Testis (tissue), 3 donors: ENCODE results near the gene AGBL4. TPM values are rescaled to one million over a fixed set of nuclear protein-coding genes. Genes with fewer than 3 reads are reported as not detected.

Experiments used
- DNase-seq: peaks from one replicate; pipeline ENCODE4 v3.0.0-alpha.2; 2019
- H3K27ac ChIP-seq, 2 donors: fragments of 200-600 bp; sonication (generic); one replicate each; pipeline ENCODE4 v1.5.1; 2019
- H3K27me3 ChIP-seq: fragments of 200-600 bp; sonication (generic); one replicate; pipeline ENCODE4 v1.5.1; 2019
- H3K36me3 ChIP-seq: fragments of 200-600 bp; sonication (generic); one replicate; pipeline ENCODE4 v1.5.1; 2017; ENCODE audit warnings: low read depth; ENCODE audit errors: missing control alignments
- H3K4me1 ChIP-seq: fragments of 200-600 bp; sonication (generic); one replicate; pipeline ENCODE4 v1.5.1; 2019
- H3K4me3 ChIP-seq, 2 donors: fragments of 200-600 bp; sonication (generic); one replicate each; pipeline ENCODE4 v1.5.1; 2017 to 2019
- H3K9me3 ChIP-seq: fragments of 200-600 bp; sonication (generic); one replicate; pipeline ENCODE4 v1.5.1; 2017
- POLR2A ChIP-seq: fragments of 450-650 bp; IDR thresholded peaks from one replicate; pipeline ENCODE4 v1.6.1; 2017; ENCODE audit warnings: antibody characterized with exemption, mild to moderate bottlenecking, moderate library complexity
- WGBS, 2 donors: methylation state at CpG; one replicate each; pipeline ENCODE4 v1.1.5; 2018; 5-methylcytosine and 5-hydroxymethylcytosine counted together
- intact Hi-C: fragments of 100-400 bp; cut with DNase I; formaldehyde crosslinking; loops from one replicate; pipeline ENCODE4 v1.15.1; 2023; ENCODE audit warnings: low total_unique reads
- polyA plus RNA-seq: library from polyadenylated mRNA; stranded (reverse); fragments of 350-450 nt; fragmentation: Illumina TruSeq; extraction: RNeasy Lipid Tissue Mini Kit (QIAGEN cat#74804); gene quantifications from one replicate; pipeline ENCODE4 v1.2.3, GENCODE V29; 2014; ENCODE audit warnings: low read depth, low replicate concordance; ENCODE audit not compliant: insufficient read depth
- total RNA-seq, 2 donors: library from RNA; depleted of rRNA; stranded (reverse); fragments of >200 nt; gene quantifications; one replicate each; pipeline ENCODE4 v1.2.3, GENCODE V29; 2016
- TF ChIP-seq, protein P1 (sequence below), 3 experiments: fragments of 450-650 bp in 2 of 3; fragments of 200-600 bp in 1 of 3; sonication (generic) in 1 of 3; IDR thresholded peaks; one replicate each; pipeline ENCODE4 v1.5.1; 2016 to 2019; ENCODE audit warnings: antibody characterized with exemption in 3 of 3, mild to moderate bottlenecking in 2 of 3, moderate library complexity in 1 of 3

The AGBL4 gene
- total and polyA plus RNA-seq, 3 donors from 2014 or later: 3.3 to 6.9 (median 5.8) TPM

DNA sequence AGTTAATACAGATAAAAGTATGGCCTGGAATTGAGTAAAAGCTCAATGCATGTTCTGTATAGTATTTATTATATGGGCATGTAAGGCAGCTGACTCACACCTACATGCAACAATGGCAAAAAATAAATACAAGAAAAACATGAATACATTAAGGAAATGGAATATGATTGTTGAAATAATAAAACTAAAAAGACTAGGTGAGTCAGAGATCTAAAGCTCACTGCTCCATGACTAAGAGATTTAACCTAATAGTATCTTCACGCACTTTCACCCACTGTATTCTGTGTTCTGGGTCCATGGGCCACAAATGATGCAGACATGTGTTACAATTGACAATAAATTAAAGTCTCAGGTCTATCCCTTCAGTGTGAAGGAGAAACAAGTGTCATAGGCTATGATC is 607.0 kb downstream of the AGBL4 start:
- no peaks in the 10 kb centered on the region for H3K36me3 ChIP-seq
- WGBS, 2 donors: 88 to 93% methylated on average over 1 of the region's 1 CpG
- TF ChIP-seq, protein P1, sequence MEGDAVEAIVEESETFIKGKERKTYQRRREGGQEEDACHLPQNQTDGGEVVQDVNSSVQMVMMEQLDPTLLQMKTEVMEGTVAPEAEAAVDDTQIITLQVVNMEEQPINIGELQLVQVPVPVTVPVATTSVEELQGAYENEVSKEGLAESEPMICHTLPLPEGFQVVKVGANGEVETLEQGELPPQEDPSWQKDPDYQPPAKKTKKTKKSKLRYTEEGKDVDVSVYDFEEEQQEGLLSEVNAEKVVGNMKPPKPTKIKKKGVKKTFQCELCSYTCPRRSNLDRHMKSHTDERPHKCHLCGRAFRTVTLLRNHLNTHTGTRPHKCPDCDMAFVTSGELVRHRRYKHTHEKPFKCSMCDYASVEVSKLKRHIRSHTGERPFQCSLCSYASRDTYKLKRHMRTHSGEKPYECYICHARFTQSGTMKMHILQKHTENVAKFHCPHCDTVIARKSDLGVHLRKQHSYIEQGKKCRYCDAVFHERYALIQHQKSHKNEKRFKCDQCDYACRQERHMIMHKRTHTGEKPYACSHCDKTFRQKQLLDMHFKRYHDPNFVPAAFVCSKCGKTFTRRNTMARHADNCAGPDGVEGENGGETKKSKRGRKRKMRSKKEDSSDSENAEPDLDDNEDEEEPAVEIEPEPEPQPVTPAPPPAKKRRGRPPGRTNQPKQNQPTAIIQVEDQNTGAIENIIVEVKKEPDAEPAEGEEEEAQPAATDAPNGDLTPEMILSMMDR (IDR thresholded peaks at IDR 0.05): no peak
- no peak for TF ChIP-seq POLR2A
- H3K27ac ChIP-seq: no peak overlapping the region
- DNase-seq: no peak
- no peaks in the 10 kb centered on the region for H3K27me3 ChIP-seq
- no peak overlapping the region for H3K4me3 ChIP-seq
- no peaks in the 10 kb centered on the region for H3K4me1 ChIP-seq
- intact Hi-C loops: no loop called here
- H3K9me3 ChIP-seq: no peaks in the 10 kb centered on the region

GRCh38 chr1:49408346-49408745 is 615.4 kb downstream of the AGBL4 start:
- Histone ChIP-seq H3K9me3 (no peaks in the 10 kb centered on the region), H3K27me3 (no peaks in the 10 kb centered on the region), H3K4me1 (no peaks in the 10 kb centered on the region), H3K27ac (no peak overlapping the region), H3K36me3 (no peaks in the 10 kb centered on the region), H3K4me3 (no peak overlapping the region)
- TF ChIP-seq, protein P1 (IDR thresholded peaks at IDR 0.05): no peak
- TF ChIP-seq POLR2A: no peak
- DNase-seq: no peak
- intact Hi-C loops: no loop called here
- WGBS, 2 donors: 86 to 90% methylated on average over 2 of the region's 2 CpGs

- no peak overlapping the region for H3K4me3 ChIP-seq
- no peaks in the 10 kb centered on the region for H3K36me3 ChIP-seq
- no peak for TF ChIP-seq POLR2A
- TF ChIP-seq, protein P1 (IDR thresholded peaks at IDR 0.05): no peak
- H3K9me3 ChIP-seq: no peaks in the 10 kb centered on the region
- no peak for DNase-seq
- no peak overlapping the region for H3K27ac ChIP-seq
- H3K27me3 ChIP-seq: no peaks in the 10 kb centered on the region
- no peaks in the 10 kb centered on the region for H3K4me1 ChIP-seq
- intact Hi-C loops: no loop called here
Measured at GRCh38 chr1:49397086-49397485, 626.7 kb downstream of the AGBL4 start.

GRCh38 chr1:49394200-49394599 is 629.6 kb downstream of the AGBL4 start:
- Histone ChIP-seq H3K27me3 (no peaks in the 10 kb centered on the region), H3K4me3 (no peak overlapping the region), H3K9me3 (no peaks in the 10 kb centered on the region), H3K4me1 (no peaks in the 10 kb centered on the region), H3K36me3 (no peaks in the 10 kb centered on the region), H3K27ac (no peak overlapping the region)
- no peak for DNase-seq
- TF ChIP-seq, protein P1 (IDR thresholded peaks at IDR 0.05): no peak
- TF ChIP-seq POLR2A: no peak
- 82 to 91% methylated on average over 2 of the region's 2 CpGs for WGBS, 2 donors
- intact Hi-C loops: no loop called here

DNA sequence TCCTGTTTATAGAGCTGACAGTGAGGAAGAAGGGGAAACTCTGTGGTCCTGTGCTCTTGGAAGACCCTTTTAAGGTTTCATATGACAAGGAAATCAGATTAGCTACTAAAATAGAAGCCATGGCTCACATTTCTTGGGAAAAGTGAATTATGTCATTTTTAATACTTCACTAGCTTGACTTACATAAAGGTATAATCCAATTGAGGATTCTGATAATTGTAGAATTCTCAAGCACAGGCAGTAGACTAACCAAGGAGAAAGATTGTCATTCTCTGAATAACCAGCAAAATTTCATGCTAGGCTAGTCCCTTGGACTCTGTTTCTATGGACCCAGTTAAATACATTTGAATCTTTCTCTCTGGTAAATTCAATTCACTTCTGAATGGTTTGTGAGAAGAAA is 634.1 kb downstream of the AGBL4 start:
- H3K27me3 ChIP-seq: no peaks in the 10 kb centered on the region
- no peaks in the 10 kb centered on the region for H3K36me3 ChIP-seq
- intact Hi-C loops: no loop called here
- no peak overlapping the region for H3K4me3 ChIP-seq
- H3K27ac ChIP-seq: no peak overlapping the region
- DNase-seq: no peak
- H3K9me3 ChIP-seq: no peaks in the 10 kb centered on the region
- no peaks in the 10 kb centered on the region for H3K4me1 ChIP-seq
- TF ChIP-seq, protein P1 (IDR thresholded peaks at IDR 0.05): no peak
- TF ChIP-seq POLR2A: no peak
